GM12878 (cell line): ENCODE measurements around the gene EPHB2. TPM values are rescaled to one million over a fixed set of nuclear protein-coding genes. Genes with fewer than 3 reads are reported as not detected.

Experiments used
- ATAC-seq: fragments of 200-7000 bp; cut with Tn5 transposase; 3 replicates; pipeline ENCODE4 v1.9.1; 2020; ENCODE audit warnings: mild to moderate bottlenecking, moderate library complexity
- BruUV-seq: library from RNA; stranded (reverse); fragments of 400-500 nt; replicated peaks from 2 replicates; lab custom pipeline; 2021; lab: Mats Ljungman, UMichigan
- CTCF ChIA-PET: fragments of 300-600 bp; sonication (Branson Sonifier 250); formaldehyde crosslinking; extraction: SDS; loops from one replicate; lab custom pipeline; 2021; ENCODE audit warnings: inconsistent platforms; lab: Yijun Ruan, JAX
- POLR2A ChIA-PET: fragments of 350-600 bp; formaldehyde crosslinking; extraction: SDS; loops from one replicate; lab custom pipeline; 2021; ENCODE audit warnings: inconsistent platforms; lab: Charles Lee
- RAD21 ChIA-PET: fragments of 300-600 bp; sonication (Branson Sonifier 250); formaldehyde crosslinking; loops from one replicate; lab custom pipeline; 2023; ENCODE audit warnings: antibody characterized with exemption; ENCODE audit not compliant: unreplicated experiment; lab: Charles Lee
- SMC1A ChIA-PET: fragments of 300-600 bp; sonication (Branson Sonifier 250); formaldehyde crosslinking; loops from one replicate; lab custom pipeline; 2023; ENCODE audit not compliant: unreplicated experiment, uncharacterized antibody; lab: Charles Lee
- DNase-seq: peaks from one replicate; pipeline ENCODE4 v3.0.0-alpha.2; 2011; ENCODE audit warnings: low read depth, low spot score
- FAIRE-seq: peaks from 3 replicates; lab custom pipeline; 2011; peaks lifted over from hg19 to GRCh38; lab: Jason Lieb, UNC
- H2AFZ ChIP-seq: 2 replicates; pipeline ENCODE4 v1.6.0; 2011; ENCODE audit warnings: low read depth, low read length, control low read depth; ENCODE audit not compliant: control insufficient read depth
- H3K27ac ChIP-seq: 2 replicates; pipeline ENCODE4 v1.5.1; 2011; ENCODE audit warnings: control low read depth; ENCODE audit not compliant: control insufficient read depth, insufficient read depth
- H3K27me3 ChIP-seq, 2 experiments: replicated peaks in 1 of 2; 2 replicates each; pipeline versions ENCODE4 v1.6.0 to v1.6.1; 2011; ENCODE audit warnings: low read length in 1 of 2; ENCODE audit not compliant: control insufficient read depth in 2 of 2, insufficient read depth in 2 of 2
- H3K36me3 ChIP-seq, 2 experiments: 2 replicates each; pipeline ENCODE4 v1.5.1; 2011; ENCODE audit warnings: low read length in 1 of 2; ENCODE audit not compliant: control insufficient read depth in 2 of 2, insufficient read depth in 2 of 2
- H3K4me1 ChIP-seq: 2 replicates; pipeline ENCODE4 v1.6.1; 2011; ENCODE audit warnings: mild to moderate bottlenecking, low read length, moderate library complexity, mixed read lengths; ENCODE audit not compliant: control insufficient read depth, insufficient read depth
- H3K4me2 ChIP-seq: 2 replicates; pipeline ENCODE4 v1.6.0; 2011; ENCODE audit warnings: control low read depth; ENCODE audit not compliant: control insufficient read depth, insufficient read depth
- H3K4me3 ChIP-seq: fragments of 200-600 bp; sonication (generic); 2 replicates; pipeline ENCODE4 v1.5.1; 2016
- H3K79me2 ChIP-seq: 2 replicates; pipeline ENCODE4 v1.6.0; 2011; ENCODE audit warnings: low read length; ENCODE audit not compliant: control insufficient read depth, insufficient read depth
- H3K9ac ChIP-seq: 2 replicates; pipeline ENCODE4 v1.8.0; 2011; ENCODE audit warnings: low read length, control low read depth, mixed read lengths; ENCODE audit not compliant: control insufficient read depth, insufficient read depth
- H3K9me3 ChIP-seq: replicated peaks from 3 replicates; pipeline ENCODE4 v1.5.1; 2011; ENCODE audit warnings: mild to moderate bottlenecking, low read length; ENCODE audit not compliant: control insufficient read depth, insufficient read depth
- H4K20me1 ChIP-seq: 2 replicates; pipeline ENCODE4 v1.6.0; 2011; ENCODE audit not compliant: control insufficient read depth, insufficient read depth
- ATF7 ChIP-seq: fragments of 450-650 bp; IDR thresholded peaks from 2 replicates; pipeline ENCODE4 v1.6.1; 2016; ENCODE audit warnings: low read depth, mild to moderate bottlenecking
- CBFB ChIP-seq: IDR thresholded peaks from 2 replicates; pipeline ENCODE4 v1.6.1; 2016; ENCODE audit warnings: antibody characterized with exemption, low read depth
- CBX5 ChIP-seq: sonication (generic); IDR thresholded peaks from 2 replicates; pipeline ENCODE4 v1.6.1; 2016; ENCODE audit warnings: low read depth, moderate library complexity, mild to moderate bottlenecking, inconsistent platforms
- CHD4 ChIP-seq: fragments of 200-600 bp; sonication (generic); IDR thresholded peaks from 2 replicates; pipeline ENCODE4 v1.6.1; 2016; ENCODE audit warnings: mild to moderate bottlenecking
- CREB1 ChIP-seq: IDR thresholded peaks from 2 replicates; pipeline ENCODE4 v1.6.1; 2012; ENCODE audit warnings: low read depth, mild to moderate bottlenecking, inconsistent platforms
- FOXM1 ChIP-seq: IDR thresholded peaks from 2 replicates; pipeline ENCODE4 v1.6.1; 2012; ENCODE audit warnings: low read depth, mild to moderate bottlenecking, inconsistent platforms, low read length, moderate library complexity
- HDGF ChIP-seq: fragments of 450-650 bp; IDR thresholded peaks from 2 replicates; pipeline ENCODE4 v1.6.1; 2016; ENCODE audit warnings: antibody characterized with exemption
- KDM1A ChIP-seq: fragments of 200-600 bp; sonication (generic); IDR thresholded peaks from 2 replicates; pipeline ENCODE4 v1.6.1; 2016; ENCODE audit warnings: borderline replicate concordance
- NFIC ChIP-seq: IDR thresholded peaks from 2 replicates; pipeline ENCODE4 v1.6.1; 2012; ENCODE audit warnings: low read depth, mild to moderate bottlenecking, inconsistent platforms, low read length, moderate library complexity
- NR2C2 ChIP-seq: IDR thresholded peaks from 2 replicates; pipeline ENCODE4 v1.6.1; 2011; ENCODE audit warnings: borderline replicate concordance, low read depth; ENCODE audit not compliant: control insufficient read depth, insufficient read length
- RELA ChIP-seq: fragments of 450-650 bp; IDR thresholded peaks from 2 replicates; pipeline ENCODE4 v1.8.0; 2014; ENCODE audit warnings: borderline replicate concordance; ENCODE audit not compliant: partially characterized antibody
- SMC3 ChIP-seq: IDR thresholded peaks from 2 replicates; pipeline ENCODE4 v1.6.1; 2011; ENCODE audit warnings: low read length, improper control_type of control experiment, borderline replicate concordance
- SREBF1 ChIP-seq: IDR thresholded peaks from 2 replicates; pipeline ENCODE4 v1.6.1; 2012; ENCODE audit warnings: mild to moderate bottlenecking, low read length
- SREBF2 ChIP-seq: IDR thresholded peaks from 2 replicates; pipeline ENCODE4 v1.6.1; 2012; ENCODE audit warnings: mild to moderate bottlenecking, low read length
- SUPT20H ChIP-seq: IDR thresholded peaks from 2 replicates; pipeline ENCODE4 v1.6.1; 2011; ENCODE audit warnings: low read depth, mild to moderate bottlenecking, low read length, moderate library complexity, borderline replicate concordance; ENCODE audit not compliant: control insufficient read depth
- TBL1XR1 ChIP-seq: IDR thresholded peaks from 2 replicates; pipeline ENCODE4 v1.6.1; 2012; ENCODE audit warnings: low read depth, low read length, improper control_type of control experiment
- ZNF687 ChIP-seq: fragments of 450-650 bp; IDR thresholded peaks from 2 replicates; pipeline ENCODE4 v1.6.1; 2017; ENCODE audit warnings: mild to moderate bottlenecking, moderate library complexity
- whole genome bisulfite sequencing: methylation state at CpG from one replicate; pipeline ENCODE4 v1.1.6; 2016; ENCODE audit warnings: low lambda C conversion rate; ENCODE audit not compliant: insufficient replicate concordance, insufficient coverage; ENCODE audit errors: missing lambda C conversion rate; 5-methylcytosine and 5-hydroxymethylcytosine counted together
- in situ Hi-C: fragments of 300-500 bp; cut with MboI; formaldehyde crosslinking; loops from 9 replicates; pipeline ENCODE4 v1.14.3; 2018; ENCODE audit warnings: mixed read lengths
- intact Hi-C: fragments of 100-400 bp; cut with micrococcal nuclease; formaldehyde crosslinking; loops from one replicate; pipeline ENCODE4 v1.14.2; 2022; ENCODE audit not compliant: unreplicated experiment
- polyA plus RNA-seq, 11 experiments: library from polyadenylated mRNA; depleted of rRNA in 4 of 11; unstranded in 6 of 11; stranded (reverse) in 5 of 11; fragments of >200 nt; fragmentation: Nextera tagmentation in 4 of 11; fragmentation: Illumina TruSeq in 1 of 11; extraction: Ambion mirVana in 4 of 11; extraction: Trizol in 1 of 11; gene quantifications; 1 replicate in 1 of 11; 2 replicates in 10 of 11; pipeline versions ENCODE4 v1.2.1 to v1.2.3, GENCODE V29; 2011 to 2016; ENCODE audit warnings: inconsistent platforms in 2 of 11, missing spikeins in 2 of 11, low read depth in 1 of 11
- total RNA-seq, 4 experiments: library from RNA; depleted of rRNA in 3 of 4; stranded (reverse); fragments of >200 nt in 3 of 4; fragmentation: Illumina TruSeq in 1 of 4; extraction: Trizol in 1 of 4; gene quantifications; 2 replicates each; pipeline versions ENCODE4 v1.2.1 to v1.2.3, GENCODE V29; 2013 to 2021

Gene EPHB2
- total and polyA plus RNA-seq, 10 of the 15 experiments (the other 5 are each of a cell fraction or from before 2014, with no cell fraction given): 0.13 to 3.3 (median 0.92) TPM

DNA sequence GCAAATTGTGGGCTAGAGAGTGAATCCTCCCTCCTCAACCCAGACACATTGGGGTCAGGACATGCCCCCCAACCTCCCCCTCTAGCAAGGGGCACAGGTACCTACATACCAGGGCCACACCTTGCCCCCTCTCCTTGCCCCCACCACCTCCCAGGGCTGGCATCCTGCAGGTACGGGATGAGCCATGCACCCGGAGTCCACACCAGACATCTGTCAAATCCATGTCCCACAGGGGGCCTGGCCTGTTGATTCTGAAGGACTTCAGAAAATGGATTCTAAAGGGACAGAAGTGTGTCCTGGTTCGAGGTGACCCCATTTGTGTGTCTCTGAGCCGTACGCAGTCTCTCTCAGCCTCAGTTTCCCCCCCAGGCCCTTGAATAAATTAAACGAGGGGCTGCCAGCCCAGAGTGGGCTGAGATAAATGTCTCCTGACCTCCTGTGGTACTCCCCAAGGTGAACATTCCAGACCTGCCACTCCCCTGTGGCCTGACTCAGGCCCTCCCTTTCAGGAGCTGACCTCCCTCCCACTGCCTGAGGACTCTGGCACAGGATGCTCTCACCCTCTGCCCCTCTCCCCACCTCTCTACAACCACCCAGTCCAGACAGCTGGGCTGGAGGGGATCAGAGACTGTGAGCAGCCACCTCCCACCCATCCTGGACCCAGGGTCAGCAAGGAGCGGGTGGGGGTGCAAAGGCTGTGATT, 94.5 kb downstream of the EPHB2 start:
- in situ Hi-C loops: no loop called here
- CTCF ChIA-PET: no interaction called here
- no peak overlapping the region for H3K4me3 ChIP-seq

GRCh38 chr1:22805672-22806038, 95.0 kb downstream of the EPHB2 start:
- TF ChIP-seq ATF7 (no peak), NR2C2 (no peak), CREB1 (no peak), CBFB (no peak), FOXM1 (no peak), KDM1A (no peak), HDGF (no peak), TBL1XR1 (no peak), NFIC (no peak), CBX5 (no peak), SMC3 (no peak), ZNF687 (no peak), CHD4 (no peak), SREBF1 (no peak), SUPT20H (no peak)
- Histone ChIP-seq H3K79me2 (no peaks in the 10 kb centered on the region), H3K9ac (no peak overlapping the region), H4K20me1 (no peaks in the 10 kb centered on the region), H3K4me2 (no peak overlapping the region), H3K4me1 (peaks cover 9% of the 10 kb centered on the region), H3K27me3 (no peaks in the 10 kb centered on the region; a peak in 1 of 4 replicates), H3K9me3 (no peaks in the 10 kb centered on the region), H3K4me3 (no peak overlapping the region), H2AFZ (no peak overlapping the region), H3K27ac (no peak overlapping the region), H3K36me3 (no peaks in the 10 kb centered on the region)
- ChIA-PET CTCF (no interaction called here), SMC1A (interaction anchor here (0.6 kb wide), 1 partner anchor 139 kb away, joined by 3 read pairs; no protein-coding TSS in a partner anchor), POLR2A (interaction anchor here (0.6 to 1.1 kb wide), 2 partner anchors 12 to 165 kb away, joined by 3 read pairs; no protein-coding TSS in a partner anchor), RAD21 (no interaction called here)
- intact Hi-C loops (no loop called here), in situ Hi-C loops (no loop called here)
- no peak for FAIRE-seq
- DNase-seq: no peak
- 30% methylated on average over 4 of the region's 4 CpGs for WGBS
- ATAC-seq: no peak
- BruUV-seq: no TSS peak

More for the DNA sequence above, 94.5 kb downstream of the EPHB2 start:
- RAD21 ChIA-PET: no interaction called here
- no peak for ATAC-seq
- H3K27ac ChIP-seq: no peak overlapping the region
- H3K4me1 ChIP-seq: peaks cover 4% of the 10 kb centered on the region
- SMC1A ChIA-PET: no interaction called here
- no peak overlapping the region for H3K9ac ChIP-seq
- no peaks in the 10 kb centered on the region for H4K20me1 ChIP-seq
- H3K4me2 ChIP-seq: no peak overlapping the region
- TF ChIP-seq RELA (no peak), SREBF2 (no peak)
- DNase-seq: no peak
- no peak for FAIRE-seq
- H3K79me2 ChIP-seq: no peaks in the 10 kb centered on the region
- 22% methylated on average over 7 of the region's 7 CpGs for WGBS
- intact Hi-C loops: no loop called here
- BruUV-seq: no TSS peak
- POLR2A ChIA-PET: no interaction called here
- H3K9me3 ChIP-seq: no peaks in the 10 kb centered on the region
- H3K36me3 ChIP-seq: no peaks in the 10 kb centered on the region
- no peak overlapping the region for H2AFZ ChIP-seq
- no peaks in the 10 kb centered on the region; a peak in 1 of 4 replicates for H3K27me3 ChIP-seq
